Medulla oblongata (tissue), 1 donor: Measurements from ENCODE around the gene PARD3.

Experiments
- DNase-seq: peaks from one replicate; pipeline ENCODE4 v3.0.0-alpha.2; 2015; ENCODE audit errors: extremely low spot score

The PARD3 gene

DNA sequence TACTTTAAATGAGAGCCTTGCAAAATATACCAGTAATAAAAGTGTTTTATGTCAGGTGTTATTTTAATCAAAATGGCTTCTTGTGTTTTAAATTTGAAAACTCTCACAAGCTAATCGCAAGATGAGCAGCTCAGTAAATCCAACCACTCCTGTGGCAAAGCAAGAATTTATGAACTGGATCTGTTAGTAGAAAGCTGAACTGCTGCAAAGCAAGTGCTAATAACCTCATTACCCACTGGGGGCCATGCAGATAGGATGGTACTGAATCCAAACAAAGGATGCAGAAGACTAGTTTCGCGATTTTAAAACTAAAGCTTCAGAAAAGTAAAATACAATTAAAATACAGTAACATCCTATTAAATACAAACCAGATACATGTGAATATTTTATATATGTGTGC, 468.0 kb downstream of the PARD3 start:
- no peak for DNase-seq

DNA sequence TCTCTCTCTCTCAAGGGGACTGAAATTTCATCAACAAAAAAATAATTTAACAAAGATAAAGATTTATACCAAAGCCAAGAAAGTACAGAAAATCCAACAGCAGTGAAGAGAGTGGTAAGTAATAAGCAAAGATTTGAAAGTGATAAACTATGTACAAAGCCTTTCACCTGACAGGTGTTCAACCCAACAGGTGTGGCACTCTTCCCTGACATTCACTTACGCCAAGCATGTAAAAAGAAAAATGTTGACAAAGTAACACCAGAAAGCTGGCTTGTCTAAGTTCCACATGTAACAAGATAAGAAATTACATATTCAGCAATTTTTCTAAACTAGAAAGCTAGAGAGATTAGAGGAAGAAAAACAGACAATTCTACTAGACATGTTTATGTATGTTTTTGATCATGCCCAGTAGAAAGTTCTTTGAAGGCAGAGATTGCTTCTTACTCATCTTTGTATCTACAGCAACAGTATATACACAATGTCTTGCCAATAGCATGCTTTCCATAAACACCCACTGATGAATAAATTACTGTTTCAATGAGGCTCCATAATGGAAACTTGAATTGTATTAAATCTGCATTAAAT, 468.5 kb downstream of the PARD3 start:
- no peak for DNase-seq

DNA sequence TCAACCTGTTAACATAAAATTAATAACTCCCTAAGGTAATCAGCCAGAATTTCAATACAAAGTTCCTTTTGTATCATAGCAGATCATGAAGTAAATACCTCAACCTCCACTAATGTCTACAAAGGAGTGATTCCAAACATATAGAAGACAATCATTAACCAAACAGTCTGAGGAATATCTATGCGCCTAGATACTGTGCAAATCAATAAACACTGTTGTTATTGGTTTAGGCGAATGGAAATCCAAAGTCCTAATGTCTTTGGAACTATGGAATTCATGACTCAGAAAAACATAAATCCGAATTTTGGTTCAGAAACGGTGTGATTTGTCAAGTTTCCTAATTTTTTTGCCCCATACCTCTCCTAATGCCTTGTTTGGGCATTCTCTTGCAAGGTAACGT, 469.7 kb downstream of the PARD3 start:
- no peak for DNase-seq

DNA sequence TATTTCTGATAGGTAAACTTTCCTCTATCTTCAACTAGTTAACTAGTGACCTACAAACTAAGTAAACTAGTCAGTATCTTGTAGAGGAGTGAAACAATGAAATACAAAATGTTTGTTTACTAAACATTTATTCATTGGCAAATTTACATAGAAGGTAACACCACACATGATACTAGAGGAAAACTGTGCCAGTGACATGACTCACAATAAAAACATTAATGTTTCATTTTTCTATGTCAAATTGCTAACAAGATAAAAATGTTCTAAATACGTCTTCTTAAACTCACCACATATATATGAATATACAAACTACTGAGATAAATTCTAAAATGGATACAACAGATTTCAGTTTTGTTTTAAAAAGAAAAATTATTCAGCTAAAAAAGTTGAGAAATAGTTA, 471.3 kb downstream of the PARD3 start:
- DNase-seq: no peak

DNA sequence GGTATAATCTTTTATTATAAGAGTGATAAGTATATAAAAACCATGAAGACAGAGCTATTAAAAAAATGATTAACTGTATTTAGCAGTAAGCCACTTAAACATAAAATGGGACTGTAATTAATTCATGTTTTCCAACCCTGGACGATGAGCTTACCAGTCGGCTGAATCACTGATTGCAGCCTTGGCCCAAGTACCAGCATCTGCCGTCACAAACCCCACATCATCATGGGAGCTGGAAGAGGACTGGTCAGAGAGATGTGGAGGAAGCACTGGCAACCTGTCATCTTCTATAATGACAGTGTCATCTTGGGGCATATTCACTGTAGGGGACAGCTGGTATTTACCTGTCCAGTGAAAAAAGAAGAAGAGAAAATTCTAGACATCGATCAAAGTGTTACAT, 473.6 kb downstream of the PARD3 start:
- no peak for DNase-seq

DNA sequence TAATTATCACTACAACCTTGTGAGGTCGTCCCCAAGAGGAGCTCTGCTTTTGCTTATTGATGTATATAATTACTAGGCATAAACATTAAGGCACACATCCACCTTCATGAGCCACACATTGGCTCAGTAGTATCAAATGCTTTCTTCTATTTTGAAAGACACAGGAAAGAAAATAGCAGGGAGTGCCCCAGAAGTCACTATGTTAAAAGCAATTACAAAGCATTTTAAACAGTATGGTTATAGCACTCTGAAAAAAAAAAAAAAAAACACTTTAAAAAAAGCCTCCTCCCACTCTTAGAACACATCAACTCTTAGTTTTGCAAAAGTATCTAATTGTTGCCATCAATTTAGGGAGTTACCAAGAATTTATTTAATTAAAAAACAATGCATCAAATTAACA, 474.2 kb downstream of the PARD3 start:
- no peak for DNase-seq

DNA sequence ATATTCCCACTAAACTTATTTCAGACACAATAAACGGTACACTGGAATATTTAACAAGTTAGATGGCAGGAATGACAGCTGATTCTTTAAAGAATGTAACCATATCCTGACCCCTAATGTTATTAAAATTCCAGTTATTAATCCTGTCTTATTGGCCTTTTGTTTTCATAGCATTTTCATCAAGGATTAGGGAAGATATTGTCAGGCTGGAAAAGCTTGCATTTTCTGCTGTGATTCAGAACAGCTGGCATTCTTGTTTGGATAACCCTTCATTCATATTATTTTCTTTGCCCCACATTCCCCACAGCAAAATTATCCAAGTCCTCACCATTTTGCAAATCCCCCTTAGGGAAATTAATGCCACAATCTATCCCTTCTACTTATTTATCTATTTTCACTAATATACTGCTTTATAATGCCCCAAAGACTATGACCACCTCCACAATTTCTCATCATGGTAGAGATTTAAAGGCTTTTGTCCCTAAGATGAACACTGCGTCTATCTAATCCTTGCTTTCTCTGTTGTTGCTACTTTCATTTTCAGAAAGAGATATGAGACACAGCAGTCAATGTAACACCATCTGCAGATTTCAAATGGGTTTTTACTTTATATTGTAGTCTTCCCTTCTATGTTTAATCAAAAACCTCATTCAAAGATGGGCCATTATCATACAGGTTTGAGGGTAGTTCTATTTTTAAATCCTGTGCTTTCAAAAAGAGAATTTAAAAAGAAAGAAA, 475.1 kb downstream of the PARD3 start:
- DNase-seq: no peak

DNA sequence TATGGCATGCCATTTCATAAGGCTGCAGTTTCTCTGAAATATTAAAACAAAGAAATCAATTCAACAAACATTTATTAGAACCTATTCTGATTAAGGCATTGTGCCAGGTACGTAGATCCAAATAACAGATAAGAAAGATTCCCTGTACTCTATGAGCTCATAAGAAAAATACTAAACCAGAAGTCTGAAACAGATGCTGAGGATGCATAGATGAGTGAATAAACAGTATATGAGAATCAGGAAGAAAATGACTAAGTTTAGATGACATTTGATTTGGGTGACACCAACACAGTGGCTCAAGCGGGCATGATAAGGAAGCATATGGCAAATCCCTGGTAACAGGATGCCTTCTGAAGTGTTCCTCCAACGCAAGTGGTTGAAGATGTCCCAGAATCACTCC, 477.2 kb downstream of the PARD3 start:
- DNase-seq: no peak

DNA sequence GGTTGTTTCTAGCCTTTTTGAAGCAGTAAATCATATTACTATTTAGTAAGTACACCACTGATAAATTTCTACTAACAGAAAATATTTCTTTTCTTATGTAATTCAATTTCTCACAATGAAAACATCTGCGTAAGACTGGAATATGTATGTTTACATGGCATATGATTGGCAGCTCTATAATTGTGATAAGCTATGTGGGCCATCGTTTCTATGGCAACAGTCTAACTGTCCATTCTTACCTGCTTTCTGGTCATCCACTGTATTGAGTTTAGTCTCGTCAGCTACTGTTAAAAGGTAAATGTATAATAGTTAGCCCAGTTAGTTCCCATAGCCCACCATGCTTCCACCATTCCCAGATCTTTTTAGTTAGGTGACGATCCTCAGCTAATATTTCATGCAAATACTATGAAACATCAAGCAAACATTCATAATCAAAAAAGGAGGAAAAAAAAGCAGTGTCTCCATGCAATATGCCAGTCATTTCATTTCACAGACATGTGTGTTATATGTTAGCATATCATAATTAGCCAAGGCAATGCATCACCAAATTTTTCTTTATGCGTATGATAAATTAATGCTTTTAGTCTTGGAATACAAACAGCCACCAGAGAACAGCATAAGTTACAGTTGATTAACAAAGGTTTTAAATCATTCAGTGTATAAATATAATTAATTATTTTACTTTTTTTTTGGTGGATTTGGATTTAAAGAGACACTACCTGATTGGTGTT, 479.0 kb downstream of the PARD3 start:
- no peak for DNase-seq

DNA sequence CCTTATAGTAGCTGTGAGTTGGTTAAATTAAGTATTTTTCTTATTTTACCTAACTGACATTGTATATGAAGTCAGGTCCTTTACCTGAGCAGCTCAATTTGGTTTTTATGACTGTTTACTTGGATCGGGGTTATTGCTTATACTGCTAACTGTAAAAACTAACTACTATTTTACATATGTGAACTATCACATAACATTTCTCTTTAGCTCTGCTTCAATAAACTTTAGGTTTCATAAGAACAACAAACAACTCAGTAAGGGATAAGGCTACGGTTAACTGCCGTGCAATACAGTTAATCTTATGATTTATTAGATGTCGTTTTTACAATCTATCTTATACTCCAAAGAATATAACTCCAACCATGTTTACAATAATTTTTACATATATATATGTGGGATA, 480.2 kb downstream of the PARD3 start:
- no peak for DNase-seq

DNA sequence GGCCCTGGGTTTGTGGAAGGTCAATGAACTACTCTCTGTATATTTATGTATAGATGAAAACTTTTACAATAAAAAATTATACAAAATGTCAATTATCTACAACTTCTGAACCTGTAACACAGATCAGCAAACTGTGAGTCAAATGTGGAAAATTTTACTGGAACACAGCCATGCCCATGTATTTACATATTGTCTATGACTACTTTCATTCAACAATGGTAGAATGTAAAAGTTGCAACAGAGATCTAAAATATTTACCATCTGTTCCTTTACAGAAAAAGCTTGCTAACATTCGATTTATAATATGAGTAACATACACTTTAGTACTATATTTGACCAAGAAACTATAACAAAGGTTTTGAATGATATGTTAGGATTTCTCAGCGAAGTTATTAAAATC, 481.6 kb downstream of the PARD3 start:
- DNase-seq: no peak

DNA sequence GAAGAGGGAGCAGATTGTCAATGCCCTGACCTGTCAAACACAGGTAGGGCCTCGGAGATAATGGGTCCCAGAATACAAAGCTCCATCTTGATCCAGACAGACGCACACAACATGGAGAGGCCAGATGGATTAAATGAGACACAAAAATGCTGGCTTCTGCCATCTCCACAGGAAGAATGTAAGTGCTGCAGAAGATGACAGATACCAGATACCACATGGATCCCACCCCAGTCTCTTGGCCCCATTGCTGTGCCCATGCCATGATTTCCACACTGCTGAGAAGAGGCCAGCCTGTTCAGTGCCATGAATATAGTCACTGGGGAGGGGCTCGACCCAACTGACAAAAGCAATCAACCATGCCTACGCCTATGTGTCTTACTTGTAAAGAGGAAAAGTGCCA, 487.9 kb downstream of the PARD3 start:
- no peak for DNase-seq

DNA sequence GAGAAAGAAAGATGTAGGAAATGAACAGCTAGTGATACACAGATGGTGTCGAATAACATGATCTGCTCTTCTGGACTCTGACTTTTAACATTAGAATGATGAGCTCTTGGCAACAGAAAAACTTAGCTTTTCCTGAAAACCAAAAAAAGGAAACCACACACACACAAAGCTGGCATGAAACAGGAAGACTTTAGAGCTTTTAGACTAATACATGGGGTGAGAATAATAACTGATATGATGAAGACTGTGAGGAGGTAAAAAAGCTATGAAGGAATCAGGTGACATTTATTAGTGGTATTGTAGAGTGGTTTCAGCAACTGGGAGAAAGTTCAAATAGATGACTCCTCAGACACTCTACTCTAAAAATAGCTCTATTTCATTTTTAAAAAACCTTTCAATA, 491.9 kb downstream of the PARD3 start:
- DNase-seq: no peak

DNA sequence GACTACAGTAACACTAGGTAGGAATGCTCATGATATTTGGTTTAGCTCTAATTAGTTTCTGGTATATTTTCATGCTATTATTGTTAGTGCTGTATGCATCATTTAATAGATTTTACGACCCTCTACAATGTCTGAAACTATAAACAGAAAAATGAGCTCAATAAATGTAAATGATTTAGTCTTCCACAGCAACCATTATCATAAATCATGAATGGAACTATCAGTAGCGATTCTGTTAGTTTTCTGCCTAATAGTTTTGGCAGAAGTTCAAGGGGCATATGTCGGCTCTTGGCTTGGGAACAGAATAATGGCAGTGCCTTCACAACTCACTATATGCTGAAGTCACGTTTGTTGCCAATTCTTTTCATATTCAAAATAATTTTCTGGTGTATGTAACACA, 494.8 kb downstream of the PARD3 start:
- no peak for DNase-seq

DNA sequence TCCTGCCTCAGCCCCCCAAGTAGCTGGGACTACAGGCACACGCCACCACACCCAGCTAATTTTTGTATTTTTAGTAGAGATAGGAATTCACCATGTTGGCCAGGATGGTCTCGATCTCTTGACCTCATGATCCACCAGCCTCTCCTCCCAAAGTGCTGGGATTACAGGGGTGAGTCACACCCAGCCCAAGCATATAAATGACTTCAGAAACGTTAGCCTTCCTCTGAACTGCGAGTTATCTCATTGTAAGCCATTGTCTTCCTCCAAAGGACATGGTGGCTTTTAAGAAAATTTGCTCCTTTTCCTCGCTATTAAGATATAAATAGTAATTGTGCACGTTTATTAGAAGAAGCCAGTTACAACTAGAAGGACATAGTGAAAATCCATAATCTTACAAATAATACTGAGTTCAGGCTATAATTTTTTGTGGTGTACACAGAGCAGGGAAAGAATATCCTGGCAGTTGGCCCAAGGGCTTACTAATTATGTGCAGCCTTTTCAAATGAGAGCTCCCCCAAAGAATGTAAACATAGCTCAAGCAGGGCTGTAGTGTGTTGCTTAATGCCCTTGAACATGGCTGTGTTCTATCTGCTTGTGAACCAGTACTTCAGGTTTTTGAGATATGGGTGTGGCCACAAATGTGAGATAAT, 495.8 kb downstream of the PARD3 start:
- DNase-seq: no peak

DNA sequence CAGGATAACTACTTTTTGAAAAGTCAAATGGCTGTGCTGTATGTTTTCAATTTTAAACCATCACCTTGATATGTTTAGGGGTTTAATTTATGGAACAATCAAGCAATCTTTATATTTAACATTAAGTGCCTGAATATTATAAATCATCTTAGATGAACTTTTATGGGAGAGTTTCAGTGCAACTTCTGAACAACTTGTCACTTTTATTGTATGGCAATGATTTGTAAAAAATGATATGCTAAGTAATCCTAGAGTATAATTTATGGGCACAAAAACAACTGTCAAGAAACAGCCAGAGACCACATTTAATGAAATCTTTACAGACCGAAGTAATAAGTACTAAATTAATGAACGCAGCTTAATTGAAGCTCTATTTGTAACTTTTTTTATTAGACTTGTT, 498.9 kb downstream of the PARD3 start:
- no peak for DNase-seq

DNA sequence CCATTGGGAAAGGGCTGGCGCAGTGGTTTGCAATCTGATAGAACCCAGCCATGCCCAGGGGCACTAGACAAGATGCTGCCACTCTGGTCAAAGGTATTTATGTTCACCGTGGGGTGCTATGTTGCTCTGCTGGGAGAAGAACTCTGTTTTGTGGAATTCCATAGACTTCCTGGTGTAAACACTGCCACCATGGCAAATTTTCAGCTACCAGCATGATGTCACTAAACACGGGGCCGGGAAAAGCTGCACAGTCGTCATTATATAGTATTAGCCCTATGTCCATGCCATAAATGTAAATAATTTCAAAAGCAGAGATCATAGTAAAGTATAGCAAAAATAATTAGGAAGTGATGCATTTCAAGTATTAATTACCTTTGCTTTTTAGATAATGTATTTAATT, 500.6 kb downstream of the PARD3 start:
- DNase-seq: no peak

DNA sequence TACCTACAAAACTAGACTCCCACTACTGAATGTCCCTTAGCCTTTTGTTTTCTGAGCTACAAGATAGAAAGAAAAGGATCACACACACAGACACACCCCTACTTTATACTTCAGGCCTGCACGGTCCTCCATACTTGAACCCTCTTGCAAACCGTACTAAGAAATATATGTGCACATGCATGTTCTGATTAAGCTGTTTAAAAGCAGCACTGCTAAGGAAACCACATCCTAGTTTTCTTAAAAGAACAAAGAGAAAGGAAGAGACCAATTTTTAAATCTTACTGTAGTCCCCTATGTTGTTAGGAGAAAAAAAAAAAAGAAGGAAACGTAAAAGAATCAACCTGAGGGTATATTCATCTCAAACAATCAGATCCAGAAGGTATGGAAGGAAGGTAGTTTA, 501.2 kb downstream of the PARD3 start:
- no peak for DNase-seq

DNA sequence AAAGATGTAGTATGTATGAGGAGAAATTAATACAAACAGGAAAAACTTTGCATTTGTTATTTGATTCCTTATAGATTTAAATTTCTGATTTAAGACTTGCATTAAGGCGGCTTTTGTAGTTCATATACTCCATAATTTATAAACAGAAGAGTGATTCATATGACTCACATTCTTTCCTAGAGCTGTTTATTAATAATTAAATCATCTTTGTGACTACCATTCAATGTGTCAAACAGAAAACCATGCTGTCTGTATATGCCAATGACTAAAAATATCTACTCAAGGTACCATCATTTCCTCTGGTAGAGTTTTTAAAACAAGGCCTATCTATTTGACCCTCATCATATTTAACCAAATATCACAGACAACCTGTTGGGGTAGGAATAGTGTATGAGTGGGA, 501.7 kb downstream of the PARD3 start:
- no peak for DNase-seq

DNA sequence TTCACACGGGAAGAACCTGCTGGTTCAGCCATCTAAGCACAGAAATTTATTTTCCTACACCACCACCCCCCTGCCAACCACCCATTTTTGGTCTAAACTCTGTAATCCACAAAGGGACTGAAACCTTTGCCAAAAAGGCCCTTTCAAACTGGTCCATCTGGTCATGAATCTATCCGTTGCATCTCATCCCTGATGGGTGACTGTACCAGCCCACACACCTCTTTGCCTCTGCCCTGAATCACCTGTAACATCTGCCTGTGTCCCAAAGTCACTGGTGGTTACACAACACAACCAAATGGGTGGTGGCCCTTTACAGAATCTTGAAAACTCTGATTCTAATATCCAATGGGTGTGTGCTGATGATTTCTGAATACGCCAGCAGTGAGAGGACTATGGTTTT, 503.4 kb downstream of the PARD3 start:
- no peak for DNase-seq

DNA sequence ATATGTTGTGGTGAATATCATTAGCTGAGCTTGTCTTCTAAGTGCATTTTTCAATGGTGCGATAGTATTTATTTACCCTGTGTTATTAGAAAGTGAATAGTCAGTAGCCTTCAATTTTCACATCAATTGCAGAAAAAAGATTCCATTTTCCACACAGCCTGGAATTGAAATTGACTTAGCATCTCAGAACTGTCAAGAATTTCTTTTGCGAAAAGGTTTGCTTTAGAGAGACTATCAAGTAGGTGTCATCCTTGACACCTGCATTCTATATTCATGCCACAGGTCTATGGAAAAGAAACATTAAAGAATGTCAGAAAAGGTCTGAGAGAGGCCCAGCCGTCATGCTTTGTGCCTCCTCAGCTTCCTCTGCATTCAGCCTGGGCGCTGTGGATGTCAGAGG, 504.9 kb downstream of the PARD3 start:
- no peak for DNase-seq

DNA sequence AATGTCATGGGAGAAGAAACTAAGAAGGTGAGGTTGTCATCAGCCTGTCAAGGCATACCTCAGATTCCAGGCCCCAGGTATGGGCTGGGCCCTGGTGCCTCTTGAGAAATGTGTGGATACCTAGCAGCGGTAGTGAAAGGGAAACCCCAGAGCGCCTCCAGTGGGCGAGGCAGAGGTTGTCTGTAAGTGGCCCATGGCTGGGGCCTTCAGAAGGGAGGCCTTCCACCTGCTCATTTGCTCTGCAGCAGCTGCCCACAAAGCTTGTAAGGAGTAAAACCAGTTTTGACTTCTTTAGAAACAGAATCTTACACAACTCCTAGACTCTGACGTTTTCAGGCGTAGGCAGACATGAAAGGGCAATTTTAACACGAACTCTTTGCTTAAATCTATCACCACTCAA, 509.9 kb downstream of the PARD3 start:
- no peak for DNase-seq

DNA sequence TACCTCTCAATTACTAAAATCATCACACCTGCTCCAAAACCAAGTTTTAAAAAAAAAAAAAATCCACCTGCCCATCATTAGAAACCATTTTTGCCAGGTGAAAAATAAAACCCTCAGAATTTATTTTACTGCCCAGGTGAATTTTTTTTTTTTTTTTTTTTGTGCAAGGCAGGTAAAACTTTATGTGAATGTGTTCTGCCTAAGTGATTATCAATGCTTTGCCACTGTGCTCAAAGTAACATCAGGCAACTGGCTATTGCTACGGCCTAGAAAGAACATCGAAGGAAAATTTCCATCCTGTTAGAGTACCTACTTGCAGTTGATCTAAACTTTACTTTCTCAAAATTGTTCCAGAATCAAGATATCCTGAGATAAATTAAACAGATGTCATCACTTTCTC, 512.1 kb downstream of the PARD3 start:
- DNase-seq: no peak
